ENCODE results near the gene ABTB2.

The ABTB2 gene

GRCh38 chr11:34161812-34162492 lies 195.9 kb downstream of the ABTB2 start:
- TF ChIP-seq CTCF (IDR thresholded peaks at IDR 0.05; ENCODE audit: low read depth, low read length): no peak
- no peaks in the 10 kb centered on the region for H3K27me3 ChIP-seq (ENCODE audit: insufficient read depth, low read depth, severe bottlenecking)
- no peak for DNase-seq
- no peak overlapping the region for H3K4me3 ChIP-seq (ENCODE audit: low read depth, low read length)
- H3K36me3 ChIP-seq: peaks cover 69% of the 10 kb centered on the region
- no peaks in the 10 kb centered on the region for H3K9me3 ChIP-seq (ENCODE audit: severe bottlenecking)
- H3K27ac ChIP-seq: no peak overlapping the region

GRCh38 chr11:34161361-34161760 lies 196.4 kb downstream of the ABTB2 start:
- DNase-seq: no peak
- Histone ChIP-seq H3K9me3 (ENCODE audit: severe bottlenecking) (no peaks in the 10 kb centered on the region), H3K36me3 (peaks cover 63% of the 10 kb centered on the region), H3K27me3 (ENCODE audit: insufficient read depth, low read depth, severe bottlenecking) (no peaks in the 10 kb centered on the region), H3K4me3 (ENCODE audit: low read depth, low read length) (no peak overlapping the region), H3K27ac (no peak overlapping the region)
- no peak for TF ChIP-seq CTCF (IDR thresholded peaks at IDR 0.05; ENCODE audit: low read depth, low read length)

GRCh38 chr11:34160791-34161190 lies 197.0 kb downstream of the ABTB2 start:
- no peak for TF ChIP-seq CTCF (IDR thresholded peaks at IDR 0.05; ENCODE audit: low read depth, low read length)
- Histone ChIP-seq H3K27ac (no peak overlapping the region), H3K4me3 (ENCODE audit: low read depth, low read length) (no peak overlapping the region), H3K9me3 (ENCODE audit: severe bottlenecking) (no peaks in the 10 kb centered on the region), H3K36me3 (peaks cover 63% of the 10 kb centered on the region), H3K27me3 (ENCODE audit: insufficient read depth, low read depth, severe bottlenecking) (no peaks in the 10 kb centered on the region)
- no peak for DNase-seq

- TF ChIP-seq CTCF (IDR thresholded peaks at IDR 0.05; ENCODE audit: low read depth, low read length): no peak
- Histone ChIP-seq H3K9me3 (ENCODE audit: severe bottlenecking) (no peaks in the 10 kb centered on the region), H3K27ac (no peak overlapping the region), H3K27me3 (ENCODE audit: insufficient read depth, low read depth, severe bottlenecking) (no peaks in the 10 kb centered on the region), H3K36me3 (peaks cover 66% of the 10 kb centered on the region), H3K4me3 (ENCODE audit: low read depth, low read length) (no peak overlapping the region)
- DNase-seq: no peak
Observed at GRCh38 chr11:34160049-34160721, 197.6 kb downstream of the ABTB2 start.

- H3K36me3 ChIP-seq: peaks cover 68% of the 10 kb centered on the region
- no peaks in the 10 kb centered on the region for H3K27me3 ChIP-seq (ENCODE audit: insufficient read depth, low read depth, severe bottlenecking)
- TF ChIP-seq CTCF (IDR thresholded peaks at IDR 0.05; ENCODE audit: low read depth, low read length): no peak
- no peak overlapping the region for H3K4me3 ChIP-seq (ENCODE audit: low read depth, low read length)
- no peaks in the 10 kb centered on the region for H3K9me3 ChIP-seq (ENCODE audit: severe bottlenecking)
- DNase-seq: no peak
- no peak overlapping the region for H3K27ac ChIP-seq
Observed at GRCh38 chr11:34158661-34159060, 199.1 kb downstream of the ABTB2 start.

All from WERI-Rb-1 (cell line).